ENCODE measurements around the gene ADAMTS12. TPM values are rescaled to one million over a fixed set of nuclear protein-coding genes. Genes with fewer than 3 reads are reported as not detected.

The ADAMTS12 gene, protein sequence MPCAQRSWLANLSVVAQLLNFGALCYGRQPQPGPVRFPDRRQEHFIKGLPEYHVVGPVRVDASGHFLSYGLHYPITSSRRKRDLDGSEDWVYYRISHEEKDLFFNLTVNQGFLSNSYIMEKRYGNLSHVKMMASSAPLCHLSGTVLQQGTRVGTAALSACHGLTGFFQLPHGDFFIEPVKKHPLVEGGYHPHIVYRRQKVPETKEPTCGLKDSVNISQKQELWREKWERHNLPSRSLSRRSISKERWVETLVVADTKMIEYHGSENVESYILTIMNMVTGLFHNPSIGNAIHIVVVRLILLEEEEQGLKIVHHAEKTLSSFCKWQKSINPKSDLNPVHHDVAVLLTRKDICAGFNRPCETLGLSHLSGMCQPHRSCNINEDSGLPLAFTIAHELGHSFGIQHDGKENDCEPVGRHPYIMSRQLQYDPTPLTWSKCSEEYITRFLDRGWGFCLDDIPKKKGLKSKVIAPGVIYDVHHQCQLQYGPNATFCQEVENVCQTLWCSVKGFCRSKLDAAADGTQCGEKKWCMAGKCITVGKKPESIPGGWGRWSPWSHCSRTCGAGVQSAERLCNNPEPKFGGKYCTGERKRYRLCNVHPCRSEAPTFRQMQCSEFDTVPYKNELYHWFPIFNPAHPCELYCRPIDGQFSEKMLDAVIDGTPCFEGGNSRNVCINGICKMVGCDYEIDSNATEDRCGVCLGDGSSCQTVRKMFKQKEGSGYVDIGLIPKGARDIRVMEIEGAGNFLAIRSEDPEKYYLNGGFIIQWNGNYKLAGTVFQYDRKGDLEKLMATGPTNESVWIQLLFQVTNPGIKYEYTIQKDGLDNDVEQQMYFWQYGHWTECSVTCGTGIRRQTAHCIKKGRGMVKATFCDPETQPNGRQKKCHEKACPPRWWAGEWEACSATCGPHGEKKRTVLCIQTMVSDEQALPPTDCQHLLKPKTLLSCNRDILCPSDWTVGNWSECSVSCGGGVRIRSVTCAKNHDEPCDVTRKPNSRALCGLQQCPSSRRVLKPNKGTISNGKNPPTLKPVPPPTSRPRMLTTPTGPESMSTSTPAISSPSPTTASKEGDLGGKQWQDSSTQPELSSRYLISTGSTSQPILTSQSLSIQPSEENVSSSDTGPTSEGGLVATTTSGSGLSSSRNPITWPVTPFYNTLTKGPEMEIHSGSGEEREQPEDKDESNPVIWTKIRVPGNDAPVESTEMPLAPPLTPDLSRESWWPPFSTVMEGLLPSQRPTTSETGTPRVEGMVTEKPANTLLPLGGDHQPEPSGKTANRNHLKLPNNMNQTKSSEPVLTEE (N-terminal part only)
- not detected in 2 replicates for total RNA-seq

DNA sequence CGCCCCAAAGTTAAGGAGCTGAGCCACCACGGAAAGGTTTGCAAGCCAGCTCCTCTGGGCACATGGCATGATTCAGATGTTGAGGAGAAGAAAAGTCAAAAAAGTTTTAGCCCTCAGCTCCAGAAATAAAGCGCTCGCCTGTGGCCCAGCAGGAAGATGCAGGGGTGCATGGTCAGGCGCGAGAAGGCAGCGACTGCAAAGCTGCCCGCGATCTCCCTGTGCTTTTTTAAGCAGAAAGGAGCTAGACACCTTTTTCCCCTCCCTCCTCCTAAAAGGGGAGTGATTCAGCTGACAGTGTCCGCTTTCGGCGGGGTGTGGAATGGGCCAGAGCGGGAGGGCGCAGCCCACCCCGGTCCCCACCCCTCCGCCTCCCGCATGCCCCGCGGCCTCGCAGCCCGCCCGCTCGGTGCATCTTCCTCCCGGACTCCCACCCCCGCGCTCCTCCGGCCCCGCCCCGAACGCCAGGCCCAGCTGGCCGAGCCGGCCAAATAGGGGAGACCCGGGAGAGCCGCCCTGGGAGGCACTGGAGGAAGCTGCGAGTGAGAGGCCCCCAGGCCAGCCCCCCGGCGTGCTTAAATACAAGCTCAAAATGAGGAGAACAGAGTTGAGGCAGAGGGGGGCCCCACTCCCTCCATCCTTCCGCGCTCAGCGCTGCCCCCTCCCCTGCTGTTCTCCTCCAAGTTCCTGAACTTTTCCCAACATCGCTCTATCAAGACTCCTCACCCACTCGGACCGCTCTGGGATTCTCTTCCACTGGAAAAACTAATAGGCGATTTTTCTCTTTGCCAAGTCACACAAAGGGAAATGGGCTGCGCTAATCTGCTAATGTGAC, at the start of gene ADAMTS12:
TSS of gene ADAMTS12 (minus strand) at position 203 of the 832 bp plus-strand sequence. CDS start at position 69, 134 bp downstream.
- intact Hi-C loops (cut with micrococcal nuclease): no loop called here

- intact Hi-C loops (cut with micrococcal nuclease): no loop called here
These were observed 49.3 kb upstream of the ADAMTS12 start for GRCh38 chr5:33941090-33941489.

- intact Hi-C loops (cut with micrococcal nuclease): loop anchor here (10.0 kb wide), 2 partner anchors 115 to 1225 kb away; partner anchors contain the start of gene NPR3
These were observed 47.9 kb upstream of the ADAMTS12 start for GRCh38 chr5:33939556-33940262.

GRCh38 chr5:33938881-33939280, 47.1 kb upstream of the ADAMTS12 start:
- intact Hi-C loops (cut with micrococcal nuclease): loop anchor here (10.0 kb wide), 2 partner anchors 114 to 1224 kb away; partner anchors contain the start of gene NPR3

- intact Hi-C loops (cut with micrococcal nuclease): loop anchor here (10.0 kb wide), 2 partner anchors 114 to 1224 kb away; partner anchors contain the start of gene NPR3
These were observed 46.7 kb upstream of the ADAMTS12 start for GRCh38 chr5:33938507-33938796.

GRCh38 chr5:33937707-33938506, 46.1 kb upstream of the ADAMTS12 start:
- intact Hi-C loops (cut with micrococcal nuclease): loop anchor here (10.0 kb wide), 2 partner anchors 113 to 1223 kb away; partner anchors contain the start of gene NPR3

DNA sequence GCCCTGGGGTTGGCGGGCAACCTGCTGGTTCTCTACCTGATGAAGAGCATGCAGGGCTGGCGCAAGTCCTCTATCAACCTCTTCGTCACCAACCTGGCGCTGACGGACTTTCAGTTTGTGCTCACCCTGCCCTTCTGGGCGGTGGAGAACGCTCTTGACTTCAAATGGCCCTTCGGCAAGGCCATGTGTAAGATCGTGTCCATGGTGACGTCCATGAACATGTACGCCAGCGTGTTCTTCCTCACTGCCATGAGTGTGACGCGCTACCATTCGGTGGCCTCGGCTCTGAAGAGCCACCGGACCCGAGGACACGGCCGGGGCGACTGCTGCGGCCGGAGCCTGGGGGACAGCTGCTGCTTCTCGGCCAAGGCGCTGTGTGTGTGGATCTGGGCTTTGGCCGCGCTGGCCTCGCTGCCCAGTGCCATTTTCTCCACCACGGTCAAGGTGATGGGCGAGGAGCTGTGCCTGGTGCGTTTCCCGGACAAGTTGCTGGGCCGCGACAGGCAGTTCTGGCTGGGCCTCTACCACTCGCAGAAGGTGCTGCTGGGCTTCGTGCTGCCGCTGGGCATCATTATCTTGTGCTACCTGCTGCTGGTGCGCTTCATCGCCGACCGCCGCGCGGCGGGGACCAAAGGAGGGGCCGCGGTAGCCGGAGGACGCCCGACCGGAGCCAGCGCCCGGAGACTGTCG, 45.4 kb upstream of the ADAMTS12 start:
- intact Hi-C loops (cut with micrococcal nuclease): loop anchor here (10.0 kb wide), 2 partner anchors 112 to 1222 kb away; partner anchors contain the start of gene NPR3

- intact Hi-C loops (cut with micrococcal nuclease): loop anchor here (10.0 kb wide), 2 partner anchors 112 to 1222 kb away; partner anchors contain the start of gene NPR3
These were observed 44.7 kb upstream of the ADAMTS12 start, which contains the start of gene RXFP3 for GRCh38 chr5:33936381-33937016. TSS of gene RXFP3 (plus strand) at chr5:33936386. CDS start at chr5:33936741, 355 bp downstream.

GRCh38 chr5:33936004-33936380, 44.2 kb upstream of the ADAMTS12 start:
- intact Hi-C loops (cut with micrococcal nuclease): loop anchor here (10.0 kb wide), 2 partner anchors 111 to 1221 kb away; partner anchors contain the start of gene NPR3

- intact Hi-C loops (cut with micrococcal nuclease): loop anchor here (1.0 to 10.0 kb wide), 7 partner anchors 35 to 1219 kb away; partner anchors contain the start of genes AMACR, NPR3 and TARS1
These were observed 42.4 kb upstream of the ADAMTS12 start for GRCh38 chr5:33934176-33934575.

DNA sequence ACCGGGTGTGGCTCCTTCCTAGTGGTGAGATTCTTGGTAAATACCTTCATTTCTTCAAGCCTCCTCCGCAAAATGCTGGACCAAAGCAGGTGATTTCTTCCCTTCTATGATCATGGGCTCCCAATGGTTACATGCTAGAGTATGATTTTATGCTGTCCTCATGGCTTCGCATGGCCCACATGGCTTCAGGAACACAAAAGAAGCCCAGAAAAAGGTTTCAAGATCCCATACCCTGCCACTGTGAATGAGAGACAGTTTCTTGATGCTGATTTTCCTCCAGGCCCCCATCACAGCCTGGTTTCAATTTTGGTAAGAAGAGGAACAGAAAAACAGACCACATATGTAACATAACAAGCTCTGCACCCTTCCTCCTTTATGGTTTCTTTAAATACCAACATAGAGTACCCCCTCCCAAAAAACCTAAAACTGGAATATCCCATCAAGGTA, 42.0 kb upstream of the ADAMTS12 start:
- intact Hi-C loops (cut with micrococcal nuclease): loop anchor here (1.0 to 10.0 kb wide), 7 partner anchors 35 to 1219 kb away; partner anchors contain the start of genes AMACR, NPR3 and TARS1

DNA sequence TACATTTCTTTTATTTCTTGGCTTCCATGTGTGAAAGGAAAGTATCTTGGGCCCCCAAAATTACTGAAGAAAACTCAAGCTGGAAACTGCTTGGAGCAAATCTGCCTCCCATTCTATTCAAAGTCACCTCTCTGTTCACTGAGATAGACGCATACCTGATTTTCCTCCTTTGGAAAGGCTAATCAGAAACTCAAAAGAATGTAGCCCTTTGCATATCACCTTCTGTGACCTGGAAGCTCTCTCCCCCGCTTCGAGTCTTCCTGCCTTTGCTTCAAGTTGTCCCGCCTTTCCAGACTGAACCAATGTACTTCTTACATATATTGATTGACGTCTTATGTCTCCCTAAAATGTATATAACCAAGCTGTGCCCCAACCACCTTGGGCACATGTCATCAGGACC, 39.3 kb upstream of the ADAMTS12 start:
- intact Hi-C loops (cut with micrococcal nuclease): loop anchor here (10.0 kb wide), 2 partner anchors 106 to 1216 kb away; partner anchors contain the start of gene NPR3

DNA sequence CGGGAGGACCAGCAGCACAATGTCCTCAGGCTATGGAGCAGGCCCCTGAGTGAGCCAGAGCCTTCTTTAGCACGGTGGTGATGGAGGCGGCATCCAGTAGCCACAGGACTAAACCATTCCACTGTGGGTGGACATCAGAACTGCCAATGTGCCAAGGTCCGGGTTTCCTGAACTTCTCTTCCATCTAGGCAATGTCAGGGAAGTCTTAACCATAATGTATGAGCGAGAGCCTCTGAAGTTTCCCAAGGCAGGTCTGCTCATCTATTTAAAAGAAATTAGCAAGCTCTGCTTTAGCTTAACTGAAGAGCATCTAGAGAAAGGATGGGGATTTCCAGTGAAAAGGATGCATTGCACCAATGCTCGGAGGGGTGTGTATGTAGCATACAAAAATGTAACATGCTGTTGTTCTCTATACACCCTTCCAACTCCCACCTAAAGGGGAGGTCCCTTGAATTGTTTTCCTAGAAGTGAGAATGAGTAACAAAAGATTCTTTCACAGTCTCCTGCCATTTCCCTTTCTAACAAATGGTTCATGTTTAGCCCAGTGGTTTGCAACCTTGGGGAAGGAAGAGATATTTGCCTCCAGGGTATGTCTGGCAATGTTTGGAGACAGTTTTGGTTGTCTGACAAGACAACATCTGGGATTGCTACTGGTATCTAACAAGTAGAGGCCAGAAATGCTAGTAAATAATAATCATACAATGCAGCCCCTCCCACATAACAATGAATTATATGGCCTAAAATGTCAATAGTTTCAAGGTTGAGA, 38.3 kb upstream of the ADAMTS12 start:
- intact Hi-C loops (cut with micrococcal nuclease): loop anchor here (10.0 kb wide), 2 partner anchors 105 to 1215 kb away; partner anchors contain the start of gene NPR3

DNA sequence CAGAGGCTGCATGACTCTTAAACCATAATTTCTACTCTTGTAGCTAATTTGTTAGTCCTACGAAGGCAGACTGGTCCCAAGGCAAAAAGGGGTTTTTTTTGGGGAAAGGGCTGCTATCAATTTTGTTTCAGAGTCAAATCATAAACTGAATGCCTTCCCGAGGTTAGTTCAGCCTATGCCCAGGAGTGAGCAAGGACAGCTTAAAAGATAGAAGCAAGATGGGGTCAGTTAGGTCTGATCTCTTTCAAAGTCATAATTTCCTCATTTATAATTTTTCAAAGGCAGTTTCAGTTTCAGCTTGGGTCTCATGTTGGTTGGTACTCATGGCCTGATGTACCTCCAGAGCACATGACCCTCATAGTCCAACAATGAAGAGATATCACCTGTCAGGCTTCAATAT, 36.5 kb upstream of the ADAMTS12 start:
- intact Hi-C loops (cut with micrococcal nuclease): no loop called here

DNA sequence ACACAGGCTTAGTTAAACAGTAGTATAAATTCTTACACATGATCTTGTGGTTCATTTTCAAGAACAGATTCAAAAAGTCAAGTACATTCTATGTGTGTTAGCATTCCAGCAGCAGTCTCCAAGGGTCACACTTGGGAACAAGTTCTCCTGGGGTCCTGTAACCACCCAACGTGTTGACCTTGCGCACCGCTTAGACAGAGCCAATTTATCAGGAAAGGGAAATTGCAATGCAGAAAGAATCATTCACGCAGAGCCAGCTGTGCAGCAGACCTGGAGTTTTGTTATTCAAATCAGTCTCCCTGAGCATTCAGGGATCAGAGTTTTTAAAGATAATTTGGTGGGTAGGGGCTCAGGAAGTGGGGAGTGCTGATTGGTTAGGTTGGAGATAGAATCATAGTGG, 35.9 kb upstream of the ADAMTS12 start:
- intact Hi-C loops (cut with micrococcal nuclease): no loop called here

- intact Hi-C loops (cut with micrococcal nuclease): no loop called here
These were observed 33.5 kb upstream of the ADAMTS12 start for GRCh38 chr5:33925278-33925677.
